PC-9 (cell line): ENCODE data around the gene JPT1. TPM values are rescaled to one million over a fixed set of nuclear protein-coding genes. Genes with fewer than 3 reads are reported as not detected.
A peak's percentile ranks its signal among the peaks of the same experiment; 100 is the strongest.

ENCODE experiments used
- BruUV-seq: library from RNA; stranded (reverse); fragments of 400-500 nt; replicated peaks from 2 replicates; lab custom pipeline; 2021; lab: Mats Ljungman, UMichigan
- CTCF ChIA-PET: fragments of 300-600 bp; sonication (Branson Sonifier 250); formaldehyde crosslinking; loops from one replicate; lab custom pipeline; 2022; ENCODE audit warnings: antibody characterized with exemption; lab: Charles Lee
- POLR2A ChIA-PET: fragments of 300-600 bp; sonication (Branson Sonifier 250); formaldehyde crosslinking; loops from one replicate; lab custom pipeline; 2022; ENCODE audit warnings: antibody characterized with exemption; ENCODE audit not compliant: unreplicated experiment; lab: Charles Lee
- DNase-seq, 2 experiments: peaks; one replicate each; pipeline versions ENCODE4 v3.0.0 to v3.0.0-alpha.2; 2015 to 2022; ENCODE audit warnings: mixed read lengths in 1 of 2
- H2AFZ ChIP-seq: fragments of 200-600 bp; sonication (generic); 2 replicates; pipeline ENCODE4 v1.8.1; 2017; ENCODE audit warnings: antibody characterized with exemption
- H3F3A ChIP-seq: fragments of 200-600 bp; sonication (generic); 2 replicates; pipeline ENCODE4 v1.8.1; 2017; ENCODE audit warnings: antibody characterized with exemption, mild to moderate bottlenecking, low read depth; ENCODE audit not compliant: insufficient read depth
- H3K27ac ChIP-seq: fragments of 200-600 bp; sonication (generic); 2 replicates; pipeline ENCODE4 v1.6.1; 2016; ENCODE audit warnings: mixed run types
- H3K27me3 ChIP-seq: fragments of 200-600 bp; sonication (generic); 2 replicates; pipeline ENCODE4 v1.6.1; 2016; ENCODE audit warnings: low read depth, mixed run types; ENCODE audit not compliant: insufficient read depth
- H3K36me3 ChIP-seq: fragments of 200-600 bp; sonication (generic); 2 replicates; pipeline ENCODE4 v1.6.1; 2016; ENCODE audit warnings: low read depth, mixed run types
- H3K4me1 ChIP-seq: fragments of 200-600 bp; sonication (generic); replicated peaks from 2 replicates; pipeline ENCODE4 v1.6.1; 2016; ENCODE audit warnings: mixed run types; ENCODE audit not compliant: insufficient read depth
- H3K4me2 ChIP-seq: fragments of 200-600 bp; sonication (generic); 2 replicates; pipeline ENCODE4 v1.6.1; 2017; ENCODE audit warnings: mixed run types
- H3K4me3 ChIP-seq: fragments of 200-600 bp; sonication (generic); 2 replicates; pipeline ENCODE4 v1.6.1; 2016; ENCODE audit warnings: mixed run types
- H3K79me2 ChIP-seq: fragments of 200-600 bp; sonication (generic); 2 replicates; pipeline ENCODE4 v1.6.1; 2017; ENCODE audit warnings: low read depth, mixed run types
- H3K9me2 ChIP-seq: fragments of 200-600 bp; sonication (generic); 2 replicates; pipeline ENCODE4 v1.8.1; 2017; ENCODE audit warnings: mild to moderate bottlenecking; ENCODE audit not compliant: insufficient read depth
- H3K9me3 ChIP-seq: fragments of 200-600 bp; sonication (generic); 2 replicates; pipeline ENCODE4 v1.8.1; 2016; ENCODE audit warnings: low read depth; ENCODE audit not compliant: insufficient read depth
- H4K20me1 ChIP-seq: fragments of 200-600 bp; sonication (generic); 2 replicates; pipeline ENCODE4 v1.8.1; 2017; ENCODE audit not compliant: insufficient read depth
- EZH2 ChIP-seq: fragments of 200-600 bp; sonication (generic); IDR thresholded peaks from 2 replicates; pipeline ENCODE4 v1.8.0; 2017; ENCODE audit warnings: antibody characterized with exemption, low read depth
- intact Hi-C: fragments of 100-400 bp; cut with micrococcal nuclease; formaldehyde crosslinking; loops from one replicate; pipeline ENCODE4 v1.10.0; 2022; ENCODE audit not compliant: unreplicated experiment
- total RNA-seq: library from RNA; stranded (reverse); gene quantifications from 2 replicates; pipeline ENCODE4 v1.2.3, GENCODE V29; 2021
- TF ChIP-seq, protein P1 (sequence below): fragments of 200-600 bp; sonication (generic); conservative IDR thresholded peaks from 2 replicates; pipeline ENCODE4 v1.6.1; 2017; ENCODE audit warnings: mixed run types, antibody characterized with exemption, mild to moderate bottlenecking, moderate library complexity

The JPT1 gene
- total RNA-seq, 1 experiment from 2014 or later: 250 TPM

DNA sequence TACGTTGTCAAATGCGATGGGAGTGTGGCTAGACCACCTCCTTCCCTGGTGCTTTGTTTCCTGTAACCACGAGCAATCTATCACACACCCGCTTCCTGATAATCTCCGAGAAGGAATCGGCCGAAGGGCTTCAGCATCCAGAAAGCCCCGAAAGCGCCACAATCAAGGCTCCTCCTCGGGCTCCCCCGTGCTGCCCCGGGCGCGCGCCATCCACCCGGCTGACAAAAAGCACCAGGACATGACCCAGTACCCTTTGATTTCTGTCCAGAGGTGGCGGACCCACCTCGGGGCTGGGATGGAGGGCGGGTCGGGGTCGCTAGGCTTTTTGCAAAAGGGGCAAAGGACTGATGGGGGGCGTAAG, 45.3 kb downstream of the JPT1 start:
- Histone ChIP-seq H3K27ac (no peak overlapping the region), H3F3A (peaks cover 82% of the 10 kb centered on the region), H2AFZ (no peak overlapping the region), H3K36me3 (peaks cover 5% of the 10 kb centered on the region; the same call in 1 of the 2 replicates), H3K4me2 (peak overlapping the region; percentile 95), H3K27me3 (no peaks in the 10 kb centered on the region), H4K20me1 (no peaks in the 10 kb centered on the region), H3K9me3 (no peaks in the 10 kb centered on the region), H3K4me1 (peaks cover 9% of the 10 kb centered on the region; the same call in 1 of the 2 replicates), H3K9me2 (no peaks in the 10 kb centered on the region), H3K4me3 (peak overlapping the region; percentile 59; the same call in 1 of the 2 replicates), H3K79me2 (peaks cover 20% of the 10 kb centered on the region)
- BruUV-seq: no TSS peak
- TF ChIP-seq EZH2: no peak
- TF ChIP-seq, protein P1, sequence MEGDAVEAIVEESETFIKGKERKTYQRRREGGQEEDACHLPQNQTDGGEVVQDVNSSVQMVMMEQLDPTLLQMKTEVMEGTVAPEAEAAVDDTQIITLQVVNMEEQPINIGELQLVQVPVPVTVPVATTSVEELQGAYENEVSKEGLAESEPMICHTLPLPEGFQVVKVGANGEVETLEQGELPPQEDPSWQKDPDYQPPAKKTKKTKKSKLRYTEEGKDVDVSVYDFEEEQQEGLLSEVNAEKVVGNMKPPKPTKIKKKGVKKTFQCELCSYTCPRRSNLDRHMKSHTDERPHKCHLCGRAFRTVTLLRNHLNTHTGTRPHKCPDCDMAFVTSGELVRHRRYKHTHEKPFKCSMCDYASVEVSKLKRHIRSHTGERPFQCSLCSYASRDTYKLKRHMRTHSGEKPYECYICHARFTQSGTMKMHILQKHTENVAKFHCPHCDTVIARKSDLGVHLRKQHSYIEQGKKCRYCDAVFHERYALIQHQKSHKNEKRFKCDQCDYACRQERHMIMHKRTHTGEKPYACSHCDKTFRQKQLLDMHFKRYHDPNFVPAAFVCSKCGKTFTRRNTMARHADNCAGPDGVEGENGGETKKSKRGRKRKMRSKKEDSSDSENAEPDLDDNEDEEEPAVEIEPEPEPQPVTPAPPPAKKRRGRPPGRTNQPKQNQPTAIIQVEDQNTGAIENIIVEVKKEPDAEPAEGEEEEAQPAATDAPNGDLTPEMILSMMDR: no peak
- CTCF ChIA-PET: interaction anchor here (0.6 to 1.0 kb wide), 3 partner anchors 39 to 92 kb away, joined by 3 read pairs; no protein-coding TSS in a partner anchor
- POLR2A ChIA-PET: no interaction called here
- intact Hi-C loops: loop anchor here (1.0 to 2.0 kb wide), 2 partner anchors 13 to 48 kb away; no protein-coding TSS in a partner anchor
- no peak for DNase-seq

DNA sequence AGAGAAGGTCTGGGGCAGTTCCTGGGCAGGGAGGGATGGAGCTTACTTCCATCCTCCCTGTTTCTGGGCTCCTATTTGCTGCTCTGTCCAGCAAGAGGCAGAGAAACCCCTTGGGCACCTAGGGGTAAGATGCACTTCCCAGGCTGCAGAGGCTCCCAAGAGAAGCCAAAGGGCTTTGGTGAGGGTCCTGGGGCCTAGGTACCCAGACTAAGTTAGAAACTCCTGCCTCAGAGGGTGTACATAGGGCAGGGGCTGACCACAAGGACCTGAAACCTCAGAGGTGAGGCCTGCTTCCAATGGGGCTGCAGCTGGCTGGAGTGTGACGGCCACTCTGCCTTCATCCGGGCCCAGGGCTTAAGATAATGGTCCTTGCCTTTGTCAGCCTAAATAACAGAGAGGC, 46.1 kb downstream of the JPT1 start:
- intact Hi-C loops: loop anchor here (2.0 kb wide), 1 partner anchor 47 kb away; no protein-coding TSS in a partner anchor
- no peaks in the 10 kb centered on the region for H3K9me2 ChIP-seq
- H3K9me3 ChIP-seq: no peaks in the 10 kb centered on the region
- H3K27ac ChIP-seq: peak overlapping the region; percentile 19; the same call in 1 of the 2 replicates
- no peak for DNase-seq
- ChIA-PET POLR2A (no interaction called here), CTCF (no interaction called here)
- peaks cover 86% of the 10 kb centered on the region for H3F3A ChIP-seq
- TF ChIP-seq, protein P1: no peak
- TF ChIP-seq EZH2: no peak
- H3K4me2 ChIP-seq: no peak overlapping the region
- H3K27me3 ChIP-seq: no peaks in the 10 kb centered on the region
- H4K20me1 ChIP-seq: no peaks in the 10 kb centered on the region
- no peak overlapping the region for H3K4me3 ChIP-seq
- peaks cover 16% of the 10 kb centered on the region for H3K79me2 ChIP-seq
- no TSS peak for BruUV-seq
- peaks cover 13% of the 10 kb centered on the region; the same call in 1 of the 2 replicates for H3K36me3 ChIP-seq
- H2AFZ ChIP-seq: no peak overlapping the region
- H3K4me1 ChIP-seq: peaks cover 9% of the 10 kb centered on the region; the same call in 1 of the 2 replicates

DNA sequence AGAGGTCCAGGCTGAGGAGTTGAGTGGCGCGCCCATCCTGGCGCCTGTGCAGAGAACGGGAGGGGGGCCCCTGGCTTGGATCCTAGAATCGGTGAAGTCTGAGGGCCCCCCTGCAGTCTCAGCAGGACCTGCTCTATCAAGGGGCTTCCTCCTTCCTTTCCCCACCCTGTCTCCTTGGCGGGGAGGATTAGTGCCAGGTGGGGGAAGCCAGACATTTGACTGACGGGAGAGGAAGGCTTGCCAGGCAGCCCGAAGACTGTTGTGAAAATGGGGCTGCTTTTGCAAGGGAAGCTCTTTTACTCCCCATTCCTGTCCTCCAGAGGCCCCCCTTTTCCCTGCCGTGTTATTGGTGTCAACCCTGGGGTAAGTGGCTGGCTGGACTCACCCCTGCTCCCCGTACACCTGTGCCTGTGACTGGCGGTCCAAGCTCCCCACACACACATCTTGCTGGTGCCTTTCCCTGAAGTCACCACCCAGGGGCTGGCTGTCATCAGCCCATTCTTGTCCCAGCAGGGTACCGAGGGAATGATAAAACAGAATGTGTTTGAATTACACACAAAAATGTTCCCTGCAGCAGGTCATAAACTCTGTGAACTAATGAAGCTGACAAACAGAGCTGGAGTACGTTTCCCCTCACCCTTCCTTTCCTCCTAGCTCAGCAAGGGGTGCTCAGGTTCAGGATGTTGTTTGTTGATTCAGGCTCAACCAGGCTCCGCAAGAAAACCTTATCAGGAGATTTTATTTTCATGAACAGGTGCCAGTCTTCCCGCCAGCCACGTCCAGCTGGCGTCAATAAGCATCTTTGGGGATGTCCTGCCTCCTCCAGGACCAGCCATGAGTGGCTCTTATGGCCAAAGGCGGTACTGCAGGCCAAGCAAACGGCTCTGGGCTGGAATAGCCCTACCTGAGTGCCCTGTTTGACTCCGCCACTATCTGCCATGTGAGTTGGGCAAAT, 48.9 kb downstream of the JPT1 start:
- no peaks in the 10 kb centered on the region for H3K27me3 ChIP-seq
- H2AFZ ChIP-seq: no peak overlapping the region
- intact Hi-C loops: no loop called here
- H3K4me1 ChIP-seq: 0 out of 2 replicates have a peak, but pooled peaks cover 9% of the 10 kb centered on the region
- ChIA-PET CTCF (interaction anchor here (0.6 to 0.7 kb wide), 4 partner anchors 16 to 144 kb away, joined by 3 read pairs; no protein-coding TSS in a partner anchor), POLR2A (interaction anchor here (0.6 to 0.9 kb wide), 4 partner anchors 26 to 54 kb away, joined by 3 to 5 read pairs (median 4); no protein-coding TSS in a partner anchor)
- H3K36me3 ChIP-seq: peaks cover 21% of the 10 kb centered on the region
- BruUV-seq: no TSS peak
- no peaks in the 10 kb centered on the region for H3K9me2 ChIP-seq
- DNase-seq: peak; percentile 55 to 77
- peaks cover 7% of the 10 kb centered on the region for H4K20me1 ChIP-seq
- TF ChIP-seq, protein P1: peak; percentile 84
- TF ChIP-seq EZH2: no peak
- peaks cover 83% of the 10 kb centered on the region for H3F3A ChIP-seq
- H3K4me3 ChIP-seq: no peak overlapping the region
- H3K4me2 ChIP-seq: no peak overlapping the region
- no peak overlapping the region for H3K27ac ChIP-seq
- no peaks in the 10 kb centered on the region for H3K9me3 ChIP-seq
- H3K79me2 ChIP-seq: peaks cover 2% of the 10 kb centered on the region; the same call in 1 of the 2 replicates
